Endometrial microvascular endothelial cells (primary cell): Measurements from ENCODE around the gene ZFPM1. TPM values are rescaled to one million over a fixed set of nuclear protein-coding genes. Genes with fewer than 3 reads are reported as not detected.

Source experiments
- in situ Hi-C: cut with HindIII; loops from 2 replicates; pipeline ENCODE4 v1.10.0; 2017; ENCODE audit warnings: low sequenced_read_pairs, low pct_unique_long_range_greater_than_20kb; ENCODE audit errors: inconsistent ontology term
- total RNA-seq: library from RNA; depleted of rRNA; stranded (reverse); fragments of >200 nt; gene quantifications from one replicate; pipeline ENCODE4 v1.2.3, GENCODE V29; 2015; ENCODE audit errors: inconsistent ontology term

The ZFPM1 gene
- total RNA-seq, 1 donor from 2014 or later = 1.2 TPM

- in situ Hi-C loops = loop anchor here (25.0 kb wide), 1 partner anchor 90 kb away; no protein-coding TSS in a partner anchor
Measured at GRCh38 chr16:88527186-88527936, 74.3 kb downstream of the ZFPM1 start.

GRCh38 chr16:88527937-88528743 is 75.1 kb downstream of the ZFPM1 start:
- in situ Hi-C loops = loop anchor here (25.0 kb wide), 1 partner anchor 91 kb away; no protein-coding TSS in a partner anchor

DNA sequence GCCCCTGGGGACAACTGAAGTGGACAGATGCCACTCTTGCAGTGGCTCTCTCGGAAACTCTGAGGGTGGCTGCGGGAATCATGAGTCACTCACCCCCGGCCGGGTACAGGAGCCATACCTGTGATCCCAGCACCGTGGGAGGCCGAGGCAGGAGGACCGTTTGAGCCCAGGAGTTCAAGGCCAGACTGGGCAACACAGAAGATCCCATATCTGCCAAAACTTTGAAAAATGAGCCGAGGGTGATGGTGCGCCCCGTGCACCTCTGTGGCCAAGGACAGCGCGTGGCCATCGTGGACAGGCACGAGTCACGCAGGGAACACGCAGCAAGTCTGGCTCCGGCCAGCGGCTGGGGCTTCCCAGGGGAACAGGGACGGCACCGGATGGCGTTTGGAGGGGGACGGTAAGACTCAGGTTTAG is 75.8 kb downstream of the ZFPM1 start:
- in situ Hi-C loops = loop anchor here (25.0 kb wide), 1 partner anchor 92 kb away; no protein-coding TSS in a partner anchor

GRCh38 chr16:88529596-88529995 is 76.5 kb downstream of the ZFPM1 start:
- in situ Hi-C loops = loop anchor here (25.0 kb wide), 1 partner anchor 92 kb away; no protein-coding TSS in a partner anchor

DNA sequence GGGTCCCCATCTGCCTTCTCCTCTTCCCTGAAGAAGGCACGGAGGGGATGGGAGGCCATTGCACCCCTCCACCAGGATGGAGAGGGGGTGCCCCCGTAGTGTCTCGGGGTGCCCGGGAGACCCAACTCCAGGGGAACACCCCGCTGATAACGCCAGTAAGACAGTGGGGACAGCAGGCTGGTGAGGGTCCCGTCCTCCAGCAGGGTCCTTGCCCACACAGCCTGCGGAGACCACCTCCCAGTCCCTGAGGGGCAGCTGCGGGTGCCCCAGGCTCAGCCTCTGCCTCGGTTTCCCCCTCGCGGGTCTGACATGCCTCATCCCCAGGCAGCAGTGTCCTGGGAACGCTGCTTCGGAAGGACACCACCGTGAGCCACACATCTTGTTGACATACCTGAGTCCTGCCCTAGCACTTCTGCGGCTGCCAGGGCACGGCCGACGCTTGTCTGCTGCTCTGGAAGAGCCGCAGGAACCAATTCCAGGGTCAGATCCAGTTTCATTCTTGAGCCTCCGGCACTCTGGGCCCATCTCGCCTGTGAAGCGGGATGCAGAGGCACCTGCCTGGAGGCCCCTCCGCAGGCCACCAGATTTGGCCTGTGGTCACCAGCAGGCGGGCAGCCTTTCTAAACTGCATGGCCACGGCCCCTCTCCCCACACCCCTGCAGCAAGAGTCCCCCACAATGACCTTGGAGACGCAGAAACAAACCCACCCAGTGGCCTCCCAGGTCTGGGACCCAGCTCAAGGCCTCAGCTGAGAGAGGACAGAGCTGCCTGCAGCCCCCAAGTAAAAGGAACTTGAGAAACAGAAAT is 77.2 kb downstream of the ZFPM1 start:
- in situ Hi-C loops = loop anchor here (25.0 kb wide), 1 partner anchor 93 kb away; no protein-coding TSS in a partner anchor

DNA sequence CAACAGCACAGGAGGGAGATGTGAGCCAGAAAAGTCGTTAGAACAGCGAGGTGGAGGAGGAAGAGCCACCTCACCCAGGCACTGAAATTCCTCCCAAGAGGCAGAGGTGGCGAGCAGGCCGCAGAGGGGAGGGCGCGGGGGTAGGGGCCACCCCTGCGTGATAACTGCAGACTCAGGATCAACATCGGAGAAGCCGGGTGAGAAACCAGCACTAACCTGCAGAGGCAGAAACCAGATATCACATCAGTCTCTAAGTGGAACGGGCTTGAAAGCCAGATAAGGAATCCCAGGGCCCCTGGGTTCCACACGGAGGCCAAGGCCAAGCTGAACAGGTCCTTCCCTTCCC is 77.8 kb downstream of the ZFPM1 start:
- in situ Hi-C loops = loop anchor here (25.0 kb wide), 1 partner anchor 94 kb away; no protein-coding TSS in a partner anchor

GRCh38 chr16:88531346-88531745 is 78.3 kb downstream of the ZFPM1 start:
- in situ Hi-C loops = loop anchor here (25.0 kb wide), 1 partner anchor 94 kb away; no protein-coding TSS in a partner anchor

GRCh38 chr16:88531931-88532433 is 78.9 kb downstream of the ZFPM1 start:
- in situ Hi-C loops = loop anchor here (25.0 kb wide), 1 partner anchor 95 kb away; no protein-coding TSS in a partner anchor

DNA sequence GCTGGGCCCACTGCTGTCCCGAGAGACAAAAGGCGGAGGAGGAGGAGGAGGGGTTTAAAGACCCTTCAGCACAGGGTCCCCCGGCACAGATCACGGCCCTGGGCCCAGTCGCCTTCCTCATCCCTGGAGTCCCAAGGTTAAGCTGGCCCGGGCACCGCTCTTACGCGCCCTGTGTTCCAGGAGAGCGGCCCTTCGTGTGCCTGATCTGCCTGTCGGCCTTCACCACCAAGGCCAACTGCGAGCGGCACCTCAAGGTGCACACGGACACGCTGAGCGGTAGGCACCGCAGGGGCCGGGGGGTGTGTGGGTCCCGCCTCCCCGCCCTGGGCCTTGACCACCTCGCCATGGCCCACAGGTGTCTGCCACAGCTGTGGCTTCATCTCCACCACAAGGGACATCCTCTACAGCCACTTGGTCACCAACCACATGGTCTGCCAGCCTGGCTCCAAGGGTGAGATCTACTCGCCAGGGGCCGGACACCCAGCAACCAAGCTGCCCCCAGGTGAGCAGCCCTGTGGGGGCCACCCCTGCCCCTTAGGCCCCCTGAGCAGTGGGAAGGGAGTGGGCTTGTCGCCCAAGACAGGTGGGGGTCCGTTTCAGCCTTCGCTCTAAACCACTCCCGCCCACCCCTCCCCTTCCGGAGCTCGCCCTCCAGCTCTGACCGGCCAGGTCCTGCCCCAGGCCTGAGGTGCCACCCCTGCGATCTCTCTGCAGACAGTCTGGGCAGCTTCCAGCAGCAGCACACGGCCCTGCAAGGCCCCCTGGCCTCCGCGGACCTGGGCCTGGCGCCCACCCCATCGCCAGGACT is 79.6 kb downstream of the ZFPM1 start:
- in situ Hi-C loops = loop anchor here (25.0 kb wide), 1 partner anchor 95 kb away; no protein-coding TSS in a partner anchor

DNA sequence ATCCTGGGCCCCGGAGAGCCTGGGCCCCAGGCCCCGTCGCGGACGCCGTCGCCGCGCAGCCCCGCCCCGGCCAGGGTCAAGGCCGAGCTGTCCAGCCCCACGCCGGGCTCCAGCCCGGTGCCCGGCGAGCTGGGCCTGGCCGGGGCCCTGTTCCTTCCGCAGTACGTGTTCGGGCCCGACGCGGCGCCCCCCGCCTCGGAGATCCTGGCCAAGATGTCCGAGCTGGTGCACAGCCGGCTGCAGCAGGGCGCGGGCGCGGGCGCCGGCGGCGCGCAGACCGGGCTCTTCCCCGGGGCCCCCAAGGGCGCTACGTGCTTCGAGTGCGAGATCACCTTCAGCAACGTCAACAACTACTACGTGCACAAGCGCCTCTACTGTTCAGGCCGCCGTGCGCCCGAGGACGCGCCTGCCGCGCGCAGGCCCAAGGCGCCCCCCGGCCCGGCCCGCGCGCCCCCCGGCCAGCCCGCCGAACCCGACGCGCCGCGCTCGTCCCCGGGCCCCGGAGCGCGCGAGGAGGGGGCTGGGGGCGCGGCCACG is 80.4 kb downstream of the ZFPM1 start:
- in situ Hi-C loops = loop anchor here (25.0 kb wide), 1 partner anchor 96 kb away; no protein-coding TSS in a partner anchor

DNA sequence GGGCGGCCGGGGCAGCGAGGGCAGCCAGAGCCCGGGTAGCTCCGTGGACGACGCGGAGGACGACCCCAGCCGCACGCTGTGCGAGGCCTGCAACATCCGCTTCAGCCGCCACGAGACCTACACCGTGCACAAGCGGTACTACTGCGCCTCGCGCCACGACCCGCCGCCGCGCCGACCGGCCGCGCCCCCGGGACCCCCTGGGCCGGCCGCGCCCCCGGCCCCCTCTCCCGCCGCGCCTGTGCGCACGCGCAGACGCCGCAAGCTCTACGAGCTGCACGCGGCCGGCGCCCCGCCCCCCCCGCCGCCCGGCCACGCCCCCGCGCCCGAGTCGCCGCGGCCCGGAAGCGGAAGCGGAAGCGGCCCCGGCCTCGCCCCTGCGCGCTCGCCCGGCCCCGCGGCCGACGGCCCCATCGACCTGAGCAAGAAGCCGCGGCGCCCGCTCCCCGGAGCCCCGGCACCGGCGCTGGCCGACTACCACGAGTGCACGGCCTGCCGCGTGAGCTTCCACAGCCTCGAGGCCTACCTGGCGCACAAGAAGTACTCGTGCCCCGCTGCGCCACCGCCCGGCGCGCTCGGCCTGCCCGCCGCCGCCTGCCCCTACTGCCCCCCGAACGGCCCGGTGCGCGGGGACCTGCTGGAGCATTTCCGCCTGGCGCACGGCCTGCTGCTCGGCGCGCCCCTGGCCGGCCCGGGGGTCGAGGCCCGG is 81.0 kb downstream of the ZFPM1 start:
- in situ Hi-C loops = loop anchor here (25.0 kb wide), 1 partner anchor 97 kb away; no protein-coding TSS in a partner anchor

DNA sequence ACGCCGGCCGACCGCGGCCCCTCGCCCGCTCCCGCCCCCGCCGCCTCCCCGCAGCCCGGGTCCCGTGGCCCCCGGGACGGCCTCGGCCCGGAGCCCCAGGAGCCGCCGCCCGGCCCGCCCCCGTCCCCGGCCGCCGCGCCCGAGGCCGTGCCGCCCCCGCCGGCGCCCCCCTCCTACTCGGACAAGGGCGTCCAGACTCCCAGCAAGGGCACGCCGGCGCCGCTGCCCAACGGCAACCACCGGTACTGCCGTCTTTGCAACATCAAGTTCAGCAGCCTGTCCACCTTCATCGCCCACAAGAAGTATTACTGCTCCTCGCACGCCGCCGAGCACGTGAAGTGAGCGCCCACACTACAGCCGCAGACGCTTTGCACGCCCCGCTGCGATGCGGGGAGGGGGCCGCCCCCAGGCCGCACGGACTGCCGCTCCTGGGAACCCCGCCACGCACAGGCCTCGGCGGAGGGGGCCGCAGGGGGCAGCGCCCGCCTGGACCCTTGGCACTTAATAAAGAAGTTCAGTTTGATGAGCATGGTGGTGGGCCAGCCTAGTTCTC is 81.6 kb downstream of the ZFPM1 start:
- in situ Hi-C loops = loop anchor here (25.0 kb wide), 1 partner anchor 97 kb away; no protein-coding TSS in a partner anchor

DNA sequence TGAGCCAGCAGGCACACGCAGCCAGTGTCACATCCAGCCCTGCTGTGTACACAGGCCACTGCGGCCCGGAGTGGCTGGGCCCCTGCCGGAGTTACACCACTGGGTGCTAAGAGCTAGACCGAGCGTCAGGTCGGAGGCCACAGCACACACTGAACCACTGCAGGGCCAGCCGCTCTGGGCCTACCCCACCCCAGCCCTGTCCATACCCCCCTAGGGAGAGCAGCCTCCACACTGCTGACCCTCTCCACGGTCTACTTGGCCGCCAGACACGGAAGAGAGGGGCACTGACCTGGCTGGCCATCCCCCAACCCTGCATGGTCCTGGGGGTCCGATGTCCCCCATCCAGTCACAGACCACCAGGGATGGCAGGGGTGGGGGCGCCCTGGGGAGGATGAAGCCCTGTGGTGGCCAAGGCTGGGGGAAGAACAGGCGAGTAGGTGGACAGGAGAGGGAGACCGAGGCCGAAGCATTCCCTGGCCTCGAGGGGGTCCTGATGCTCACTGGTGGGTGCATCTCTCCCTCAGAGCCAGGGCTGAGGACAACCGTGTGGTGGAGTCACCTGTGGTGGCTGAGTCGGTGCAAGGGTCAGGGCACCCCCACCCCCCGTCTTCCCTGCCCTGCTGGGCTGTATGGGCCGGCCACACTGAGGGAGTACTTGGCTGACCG is 82.2 kb downstream of the ZFPM1 start:
- in situ Hi-C loops = loop anchor here (25.0 kb wide), 1 partner anchor 98 kb away; no protein-coding TSS in a partner anchor

DNA sequence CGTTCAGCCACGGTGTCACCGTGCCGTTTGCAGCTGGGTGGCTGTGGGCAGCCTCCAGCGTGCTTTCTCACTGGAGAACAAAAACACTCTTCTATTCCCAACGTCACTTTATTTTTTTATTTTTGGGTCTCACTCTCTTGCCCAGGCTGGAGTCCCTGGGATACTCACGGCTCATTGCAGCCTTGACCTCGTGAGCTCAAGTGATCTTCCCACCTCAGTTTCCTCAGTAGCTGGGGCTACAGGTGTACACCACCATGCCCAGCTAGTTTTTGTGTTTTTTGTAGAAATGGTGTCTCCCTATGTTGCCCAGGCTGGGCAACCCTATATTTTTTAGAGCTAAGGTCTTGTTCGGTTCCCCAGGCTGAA is 82.8 kb downstream of the ZFPM1 start:
- in situ Hi-C loops = loop anchor here (25.0 kb wide), 1 partner anchor 99 kb away; no protein-coding TSS in a partner anchor

DNA sequence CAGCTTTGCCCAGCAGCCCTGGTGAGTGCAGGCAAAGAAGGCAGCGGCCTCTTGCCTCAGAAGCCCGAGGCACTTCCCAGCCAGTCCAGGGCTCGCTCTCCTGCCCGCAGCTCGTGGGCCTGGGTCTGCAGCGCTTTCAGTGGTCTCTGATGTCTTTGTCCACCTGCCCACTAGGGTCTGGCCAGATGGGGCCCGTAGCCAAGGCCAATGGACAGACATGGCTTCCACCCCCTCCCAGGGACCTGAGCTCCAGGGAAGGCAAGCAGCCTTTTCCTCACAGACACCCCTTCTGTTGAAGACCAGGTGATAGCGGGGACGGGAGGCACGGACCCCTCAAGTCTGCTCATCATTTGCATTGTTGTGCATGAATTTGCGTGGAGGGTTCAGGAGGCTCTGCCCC is 83.4 kb downstream of the ZFPM1 start:
- in situ Hi-C loops = loop anchor here (25.0 kb wide), 1 partner anchor 99 kb away; no protein-coding TSS in a partner anchor
